Stimulated activated CD4-positive, alpha-beta T cell treated with anti-CD3 and anti-CD28 coated beads, Interleukin-4, amount 100 ng/mL, for 48 hours (primary cell): ENCODE results near the gene ARHGAP8.

Experiments used
- DNase-seq, 2 donors: peaks; one replicate each; pipeline ENCODE4 v3.0.0-alpha.2; 2020; ENCODE audit warnings: low read depth in 2 of 2

The ARHGAP8 gene

GRCh38 chr22:44752285-44753188, at the start of gene ARHGAP8:
TSS of gene ARHGAP8 (plus strand) at chr22:44752575. CDS start at chr22:44786528, 33,953 bp downstream.
- no peak for DNase-seq

GRCh38 chr22:44703255-44703870, 49.0 kb upstream of the ARHGAP8 start:
- DNase-seq: no peak

GRCh38 chr22:44704159-44705021, 48.0 kb upstream of the ARHGAP8 start:
- no peak for DNase-seq

GRCh38 chr22:44705022-44705297, 47.4 kb upstream of the ARHGAP8 start:
- no peak for DNase-seq

GRCh38 chr22:44706488-44706887, 45.9 kb upstream of the ARHGAP8 start:
- DNase-seq: no peak

GRCh38 chr22:44707178-44707577, 45.2 kb upstream of the ARHGAP8 start:
- no peak for DNase-seq

- no peak for DNase-seq
Measured at GRCh38 chr22:44707752-44708151, 44.6 kb upstream of the ARHGAP8 start.

GRCh38 chr22:44709881-44710392, 42.4 kb upstream of the ARHGAP8 start:
- no peak for DNase-seq

- DNase-seq: no peak
Measured at GRCh38 chr22:44710474-44711240, 41.7 kb upstream of the ARHGAP8 start.

GRCh38 chr22:44711241-44711560, 41.2 kb upstream of the ARHGAP8 start:
- no peak for DNase-seq

GRCh38 chr22:44711690-44712555, 40.5 kb upstream of the ARHGAP8 start:
- no peak for DNase-seq

- DNase-seq: no peak
Measured at GRCh38 chr22:44712962-44713361, 39.4 kb upstream of the ARHGAP8 start.

GRCh38 chr22:44714703-44715350, 37.5 kb upstream of the ARHGAP8 start:
- no peak for DNase-seq

- no peak for DNase-seq
Measured at GRCh38 chr22:44718418-44718817, 34.0 kb upstream of the ARHGAP8 start.

- DNase-seq: no peak
Measured at GRCh38 chr22:44719586-44720368, 32.6 kb upstream of the ARHGAP8 start.

- no peak for DNase-seq
Measured at GRCh38 chr22:44721213-44721612, 31.2 kb upstream of the ARHGAP8 start.

GRCh38 chr22:44722611-44723010, 29.8 kb upstream of the ARHGAP8 start:
- DNase-seq: no peak

- no peak for DNase-seq
Measured at GRCh38 chr22:44723801-44724200, 28.6 kb upstream of the ARHGAP8 start.

GRCh38 chr22:44724416-44724815, 28.0 kb upstream of the ARHGAP8 start:
- no peak for DNase-seq
